Measurements from ENCODE around the gene CNKSR1. TPM values are rescaled to one million over a fixed set of nuclear protein-coding genes. Genes with fewer than 3 reads are reported as not detected.

The CNKSR1 gene
- total and polyA plus RNA-seq, 2 of the 13 experiments (the other 11 are each of a cell fraction or from before 2014, with no cell fraction given), result 3.4 to 8.9 TPM

DNA sequence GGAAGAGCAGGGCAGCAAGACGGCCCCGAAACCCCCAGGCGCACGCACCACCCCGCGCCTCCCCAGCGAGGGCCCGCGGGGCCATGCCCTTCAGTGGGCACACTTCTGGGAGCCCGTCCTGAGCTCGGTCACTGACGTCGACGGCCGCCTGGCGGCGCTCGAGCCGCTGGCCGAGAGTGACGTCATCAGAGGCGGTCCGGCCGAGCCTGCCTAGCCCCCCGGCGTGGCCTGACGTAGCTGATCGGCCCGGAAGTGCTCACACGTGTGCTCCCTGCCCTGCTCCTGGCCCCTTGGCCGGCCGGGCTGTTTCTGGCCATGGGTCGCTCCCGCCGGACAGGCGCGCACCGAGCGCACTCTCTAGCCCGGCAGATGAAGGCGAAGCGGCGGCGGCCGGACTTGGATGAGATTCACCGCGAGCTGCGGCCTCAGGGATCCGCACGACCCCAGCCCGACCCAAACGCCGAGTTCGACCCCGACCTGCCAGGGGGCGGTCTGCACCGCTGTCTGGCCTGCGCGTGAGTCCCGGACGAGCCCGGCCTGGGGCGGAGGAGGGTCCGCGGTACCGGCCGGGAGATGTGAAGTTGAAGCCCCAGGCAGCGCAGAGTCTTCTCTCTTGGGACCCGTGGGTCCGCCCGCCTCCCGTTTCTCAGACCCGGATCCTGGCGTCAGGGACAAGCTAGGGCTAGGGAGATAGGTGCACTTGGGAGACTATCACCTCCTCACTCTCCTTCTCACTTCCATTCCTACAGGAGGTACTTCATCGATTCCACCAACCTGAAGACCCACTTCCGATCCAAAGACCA lies 7.4 kb upstream of the CNKSR1 start, which contains the start of gene ZNF593 (continued):
- peak; percentile 90 for TF ChIP-seq SALL1 (CRISPR knock-in tag; IDR thresholded peaks at IDR 0.05)
- 0 out of 2 replicates have a peak, but pooled peaks have one; percentile 47 for TF ChIP-seq AHR (CRISPR knock-in tag; IDR thresholded peaks at IDR 0.05)
- peak; percentile 90; the same call in 1 of the 2 replicates for TF ChIP-seq ZZZ3 (CRISPR knock-in tag; IDR thresholded peaks at IDR 0.05; ENCODE audit: borderline replicate concordance)
- TF ChIP-seq ZFP36L2 (CRISPR knock-in tag; IDR thresholded peaks at IDR 0.05), result no peak
- no peak for TF ChIP-seq E2F5 (CRISPR knock-in tag; conservative IDR thresholded peaks at IDR 0.05)
- TF ChIP-seq ZSCAN31 (CRISPR knock-in tag; IDR thresholded peaks at IDR 0.05; ENCODE audit: low read depth), result peak; percentile 82; the same call in 1 of the 2 replicates
- TF ChIP-seq DZIP1 (CRISPR knock-in tag; IDR thresholded peaks at IDR 0.05), result no peak
- TF ChIP-seq, protein P1, sequence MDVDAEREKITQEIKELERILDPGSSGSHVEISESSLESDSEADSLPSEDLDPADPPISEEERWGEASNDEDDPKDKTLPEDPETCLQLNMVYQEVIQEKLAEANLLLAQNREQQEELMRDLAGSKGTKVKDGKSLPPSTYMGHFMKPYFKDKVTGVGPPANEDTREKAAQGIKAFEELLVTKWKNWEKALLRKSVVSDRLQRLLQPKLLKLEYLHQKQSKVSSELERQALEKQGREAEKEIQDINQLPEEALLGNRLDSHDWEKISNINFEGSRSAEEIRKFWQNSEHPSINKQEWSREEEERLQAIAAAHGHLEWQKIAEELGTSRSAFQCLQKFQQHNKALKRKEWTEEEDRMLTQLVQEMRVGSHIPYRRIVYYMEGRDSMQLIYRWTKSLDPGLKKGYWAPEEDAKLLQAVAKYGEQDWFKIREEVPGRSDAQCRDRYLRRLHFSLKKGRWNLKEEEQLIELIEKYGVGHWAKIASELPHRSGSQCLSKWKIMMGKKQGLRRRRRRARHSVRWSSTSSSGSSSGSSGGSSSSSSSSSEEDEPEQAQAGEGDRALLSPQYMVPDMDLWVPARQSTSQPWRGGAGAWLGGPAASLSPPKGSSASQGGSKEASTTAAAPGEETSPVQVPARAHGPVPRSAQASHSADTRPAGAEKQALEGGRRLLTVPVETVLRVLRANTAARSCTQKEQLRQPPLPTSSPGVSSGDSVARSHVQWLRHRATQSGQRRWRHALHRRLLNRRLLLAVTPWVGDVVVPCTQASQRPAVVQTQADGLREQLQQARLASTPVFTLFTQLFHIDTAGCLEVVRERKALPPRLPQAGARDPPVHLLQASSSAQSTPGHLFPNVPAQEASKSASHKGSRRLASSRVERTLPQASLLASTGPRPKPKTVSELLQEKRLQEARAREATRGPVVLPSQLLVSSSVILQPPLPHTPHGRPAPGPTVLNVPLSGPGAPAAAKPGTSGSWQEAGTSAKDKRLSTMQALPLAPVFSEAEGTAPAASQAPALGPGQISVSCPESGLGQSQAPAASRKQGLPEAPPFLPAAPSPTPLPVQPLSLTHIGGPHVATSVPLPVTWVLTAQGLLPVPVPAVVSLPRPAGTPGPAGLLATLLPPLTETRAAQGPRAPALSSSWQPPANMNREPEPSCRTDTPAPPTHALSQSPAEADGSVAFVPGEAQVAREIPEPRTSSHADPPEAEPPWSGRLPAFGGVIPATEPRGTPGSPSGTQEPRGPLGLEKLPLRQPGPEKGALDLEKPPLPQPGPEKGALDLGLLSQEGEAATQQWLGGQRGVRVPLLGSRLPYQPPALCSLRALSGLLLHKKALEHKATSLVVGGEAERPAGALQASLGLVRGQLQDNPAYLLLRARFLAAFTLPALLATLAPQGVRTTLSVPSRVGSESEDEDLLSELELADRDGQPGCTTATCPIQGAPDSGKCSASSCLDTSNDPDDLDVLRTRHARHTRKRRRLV (CRISPR knock-in tag; IDR thresholded peaks at IDR 0.05), result peak; percentile 82
- TF ChIP-seq, protein P2, sequence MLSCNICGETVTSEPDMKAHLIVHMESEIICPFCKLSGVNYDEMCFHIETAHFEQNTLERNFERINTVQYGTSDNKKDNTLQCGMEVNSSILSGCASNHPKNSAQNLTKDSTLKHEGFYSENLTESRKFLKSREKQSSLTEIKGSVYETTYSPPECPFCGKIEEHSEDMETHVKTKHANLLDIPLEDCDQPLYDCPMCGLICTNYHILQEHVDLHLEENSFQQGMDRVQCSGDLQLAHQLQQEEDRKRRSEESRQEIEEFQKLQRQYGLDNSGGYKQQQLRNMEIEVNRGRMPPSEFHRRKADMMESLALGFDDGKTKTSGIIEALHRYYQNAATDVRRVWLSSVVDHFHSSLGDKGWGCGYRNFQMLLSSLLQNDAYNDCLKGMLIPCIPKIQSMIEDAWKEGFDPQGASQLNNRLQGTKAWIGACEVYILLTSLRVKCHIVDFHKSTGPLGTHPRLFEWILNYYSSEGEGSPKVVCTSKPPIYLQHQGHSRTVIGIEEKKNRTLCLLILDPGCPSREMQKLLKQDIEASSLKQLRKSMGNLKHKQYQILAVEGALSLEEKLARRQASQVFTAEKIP (CRISPR knock-in tag; IDR thresholded peaks at IDR 0.05; ENCODE audit: borderline replicate concordance), result no peak
- TF ChIP-seq RNF2 (conservative IDR thresholded peaks at IDR 0.05; ENCODE audit: low read depth), result peak; percentile 64; the same call in 1 of the 2 replicates
- no peak for TF ChIP-seq ZNF850 (CRISPR knock-in tag; conservative IDR thresholded peaks at IDR 0.05)
- TF ChIP-seq ZNF121 (CRISPR knock-in tag; IDR thresholded peaks at IDR 0.05), result no peak
- TF ChIP-seq HCFC1 (IDR thresholded peaks at IDR 0.05; ENCODE audit: low read depth, low read length), result no peak
- peak; percentile 95 for TF ChIP-seq ZBTB7A (CRISPR knock-in tag; IDR thresholded peaks at IDR 0.05)
- no peak for TF ChIP-seq CBX2 (IDR thresholded peaks at IDR 0.05; ENCODE audit: low read depth, low read length)
- TF ChIP-seq CBX2 (CRISPR knock-in tag; IDR thresholded peaks at IDR 0.05; ENCODE audit: low read depth), result peak; percentile 80; the same call in 1 of the 2 replicates
- TF ChIP-seq ARNT (IDR thresholded peaks at IDR 0.05), result no peak
- peak; percentile 94 for TF ChIP-seq SIN3A (IDR thresholded peaks at IDR 0.05; ENCODE audit: borderline replicate concordance, low read depth, low read length)
- TF ChIP-seq BCL6 (CRISPR knock-in tag; IDR thresholded peaks at IDR 0.05), result peak; percentile 67
- peak; percentile 75; the same call in 1 of the 2 replicates for TF ChIP-seq ZNF564 (CRISPR knock-in tag; IDR thresholded peaks at IDR 0.05)

All from HepG2 (cell line).